DOHH2 (cell line): ENCODE data around the gene ANKRD7.

Experiments
- H3F3A ChIP-seq: fragments of 200-600 bp; sonication (generic), shearing (Covaris generic); 2 replicates; pipeline ENCODE4 v1.6.0; 2016; ENCODE audit warnings: antibody characterized with exemption, mild to moderate bottlenecking; ENCODE audit not compliant: control insufficient read depth, insufficient read depth
- H3K27ac ChIP-seq: fragments of 200-600 bp; sonication (generic); 2 replicates; pipeline ENCODE4 v1.5.1; 2014; ENCODE audit warnings: low read depth, mild to moderate bottlenecking, low read length, moderate library complexity
- H3K27me3 ChIP-seq: fragments of 200-600 bp; sonication (generic); 2 replicates; pipeline ENCODE4 v1.6.1; 2014; ENCODE audit warnings: mild to moderate bottlenecking, low read length, mixed read lengths; ENCODE audit not compliant: control insufficient read depth
- H3K36me3 ChIP-seq: fragments of 200-600 bp; sonication (generic); 2 replicates; pipeline ENCODE4 v1.6.1; 2014; ENCODE audit warnings: mild to moderate bottlenecking, low read length, moderate library complexity, mixed read lengths; ENCODE audit not compliant: control insufficient read depth
- H3K4me1 ChIP-seq: fragments of 200-600 bp; sonication (generic); 2 replicates; pipeline ENCODE4 v1.6.1; 2014; ENCODE audit warnings: mild to moderate bottlenecking, low read length, mixed read lengths; ENCODE audit not compliant: control insufficient read depth
- H3K4me2 ChIP-seq: fragments of 200-600 bp; sonication (generic); 2 replicates; pipeline ENCODE4 v1.6.0; 2014; ENCODE audit warnings: mild to moderate bottlenecking, low read length, moderate library complexity
- H3K4me3 ChIP-seq: fragments of 200-600 bp; sonication (generic); 2 replicates; pipeline ENCODE4 v1.5.1; 2014; ENCODE audit warnings: mild to moderate bottlenecking, low read length, mixed read lengths
- H3K79me2 ChIP-seq: fragments of 200-600 bp; sonication (generic); 2 replicates; pipeline ENCODE4 v1.6.1; 2014; ENCODE audit warnings: mild to moderate bottlenecking, low read length, mixed read lengths; ENCODE audit not compliant: control insufficient read depth
- H3K9me2 ChIP-seq: fragments of 200-600 bp; sonication (generic); replicated peaks from 2 replicates; pipeline ENCODE4 v1.6.1; 2014; ENCODE audit warnings: mild to moderate bottlenecking, low read length, mixed read lengths; ENCODE audit not compliant: control insufficient read depth
- H3K9me3 ChIP-seq: fragments of 200-600 bp; sonication (generic); 2 replicates; pipeline ENCODE4 v1.6.1; 2014; ENCODE audit warnings: antibody characterized with exemption, low read length, mixed read lengths; ENCODE audit not compliant: control insufficient read depth, insufficient read depth
- H4K20me1 ChIP-seq: fragments of 200-600 bp; sonication (generic); 2 replicates; pipeline ENCODE4 v1.6.0; 2014; ENCODE audit warnings: low read depth, mild to moderate bottlenecking, antibody characterized with exemption, low read length, moderate library complexity; ENCODE audit not compliant: control insufficient read depth, insufficient read depth
- EZH2phosphoT487 ChIP-seq: fragments of 200-600 bp; sonication (generic); IDR thresholded peaks from 2 replicates; pipeline ENCODE4 v1.6.1; 2017; ENCODE audit warnings: borderline replicate concordance, mild to moderate bottlenecking, antibody characterized with exemption, low read length, moderate library complexity, mixed read lengths
- TF ChIP-seq, protein P1 (sequence below): fragments of 200-600 bp; sonication (generic); IDR thresholded peaks from one replicate; pipeline ENCODE4 v1.5.1; 2014; ENCODE audit warnings: antibody characterized with exemption, mild to moderate bottlenecking, low read depth, low read length; ENCODE audit not compliant: poor library complexity, severe bottlenecking

Gene ANKRD7

DNA sequence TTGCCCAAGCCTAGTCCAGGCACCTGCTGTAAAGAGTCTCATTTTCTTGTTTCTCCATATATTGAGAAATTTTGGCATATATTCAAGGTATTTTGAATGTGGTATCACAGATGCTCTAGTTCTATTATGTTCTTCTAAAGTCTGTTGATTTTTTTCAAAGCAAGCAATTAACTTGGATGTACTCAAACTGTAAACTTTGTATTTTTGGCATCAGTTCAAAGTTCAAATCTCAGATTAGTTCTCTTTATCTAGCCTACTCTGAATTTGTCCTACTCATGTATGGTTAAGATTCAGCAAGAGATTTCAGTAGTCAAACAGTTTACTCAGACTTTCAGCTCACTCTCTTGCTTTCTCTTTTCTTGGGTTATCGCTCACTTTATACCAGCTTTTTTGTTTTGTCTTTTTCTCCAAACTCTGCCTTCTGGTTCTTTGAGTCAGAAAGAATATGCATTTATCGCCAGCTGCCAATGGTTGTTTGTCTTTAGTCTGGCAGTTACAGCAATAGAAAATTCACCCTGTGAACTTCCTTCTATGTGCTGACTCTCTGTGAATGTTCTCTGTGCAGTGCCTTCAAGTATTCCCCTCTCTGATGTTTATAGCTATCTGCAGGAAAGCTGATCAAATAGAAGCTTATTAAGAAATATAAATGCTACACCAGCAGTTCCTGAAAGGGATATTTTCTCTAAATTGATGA lies 56.0 kb downstream of the ANKRD7 start:
- H3K4me1 ChIP-seq: no peaks in the 10 kb centered on the region
- TF ChIP-seq, protein P1, sequence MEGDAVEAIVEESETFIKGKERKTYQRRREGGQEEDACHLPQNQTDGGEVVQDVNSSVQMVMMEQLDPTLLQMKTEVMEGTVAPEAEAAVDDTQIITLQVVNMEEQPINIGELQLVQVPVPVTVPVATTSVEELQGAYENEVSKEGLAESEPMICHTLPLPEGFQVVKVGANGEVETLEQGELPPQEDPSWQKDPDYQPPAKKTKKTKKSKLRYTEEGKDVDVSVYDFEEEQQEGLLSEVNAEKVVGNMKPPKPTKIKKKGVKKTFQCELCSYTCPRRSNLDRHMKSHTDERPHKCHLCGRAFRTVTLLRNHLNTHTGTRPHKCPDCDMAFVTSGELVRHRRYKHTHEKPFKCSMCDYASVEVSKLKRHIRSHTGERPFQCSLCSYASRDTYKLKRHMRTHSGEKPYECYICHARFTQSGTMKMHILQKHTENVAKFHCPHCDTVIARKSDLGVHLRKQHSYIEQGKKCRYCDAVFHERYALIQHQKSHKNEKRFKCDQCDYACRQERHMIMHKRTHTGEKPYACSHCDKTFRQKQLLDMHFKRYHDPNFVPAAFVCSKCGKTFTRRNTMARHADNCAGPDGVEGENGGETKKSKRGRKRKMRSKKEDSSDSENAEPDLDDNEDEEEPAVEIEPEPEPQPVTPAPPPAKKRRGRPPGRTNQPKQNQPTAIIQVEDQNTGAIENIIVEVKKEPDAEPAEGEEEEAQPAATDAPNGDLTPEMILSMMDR: no peak
- no peak for TF ChIP-seq EZH2phosphoT487
- no peaks in the 10 kb centered on the region for H4K20me1 ChIP-seq
- no peak overlapping the region for H3K4me2 ChIP-seq
- H3K4me3 ChIP-seq: no peak overlapping the region
- H3K79me2 ChIP-seq: no peaks in the 10 kb centered on the region
- peaks cover 14% of the 10 kb centered on the region for H3K9me3 ChIP-seq
- H3K27me3 ChIP-seq: peaks cover 73% of the 10 kb centered on the region
- H3K36me3 ChIP-seq: no peaks in the 10 kb centered on the region
- H3K27ac ChIP-seq: no peak overlapping the region
- no peaks in the 10 kb centered on the region for H3F3A ChIP-seq
- no peaks in the 10 kb centered on the region for H3K9me2 ChIP-seq

DNA sequence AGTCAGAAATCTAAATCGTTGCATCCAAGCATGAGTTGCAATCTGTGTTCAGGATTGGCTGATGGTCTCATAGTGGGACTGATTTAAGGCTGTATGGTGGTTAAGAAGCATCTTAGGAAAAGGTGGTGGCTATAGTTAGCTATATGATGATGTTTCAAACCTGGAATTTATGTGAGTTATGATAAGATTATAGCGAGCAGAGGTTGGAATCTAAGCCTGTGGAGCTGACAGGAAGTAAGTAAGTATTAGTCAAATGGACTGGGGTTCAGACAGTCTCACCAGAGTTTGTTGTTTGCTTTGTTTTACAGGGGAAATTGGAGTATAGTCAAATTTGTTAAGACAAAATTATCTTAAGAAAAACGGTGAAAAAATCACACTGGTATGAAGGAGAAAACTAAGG lies 56.7 kb downstream of the ANKRD7 start:
- Histone ChIP-seq H3K79me2 (no peaks in the 10 kb centered on the region), H3K4me2 (no peak overlapping the region), H3K27ac (no peak overlapping the region), H4K20me1 (peaks cover 3% of the 10 kb centered on the region; the same call in 1 of the 2 replicates), H3K9me3 (peaks cover 14% of the 10 kb centered on the region), H3K4me3 (no peak overlapping the region), H3F3A (no peaks in the 10 kb centered on the region), H3K27me3 (peaks cover 72% of the 10 kb centered on the region), H3K36me3 (no peaks in the 10 kb centered on the region), H3K4me1 (no peaks in the 10 kb centered on the region), H3K9me2 (no peaks in the 10 kb centered on the region)
- TF ChIP-seq, protein P1: no peak
- no peak for TF ChIP-seq EZH2phosphoT487

DNA sequence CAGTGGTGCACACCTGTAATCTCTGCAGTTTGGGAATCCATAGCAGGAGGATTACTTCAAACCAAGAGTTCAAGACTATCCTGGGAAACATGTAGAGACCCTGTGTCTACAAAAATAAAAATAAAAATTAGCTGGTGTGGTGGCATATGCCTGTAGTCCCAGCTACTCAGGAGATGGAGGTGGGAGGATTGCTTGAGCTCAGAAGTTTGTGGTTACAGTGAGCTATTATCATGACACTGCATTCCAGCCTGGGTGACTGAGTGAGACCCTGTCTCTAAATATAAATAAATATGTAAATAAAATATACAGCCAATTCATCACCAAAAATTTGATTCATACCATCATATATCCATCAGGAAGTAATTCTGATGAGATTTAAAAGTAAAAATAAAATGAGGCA lies 60.9 kb downstream of the ANKRD7 start:
- Histone ChIP-seq H3K9me3 (peaks cover 25% of the 10 kb centered on the region), H3K4me2 (no peak overlapping the region), H3K36me3 (no peaks in the 10 kb centered on the region), H4K20me1 (peaks cover 12% of the 10 kb centered on the region; the same call in 1 of the 2 replicates), H3F3A (no peaks in the 10 kb centered on the region), H3K9me2 (no peaks in the 10 kb centered on the region), H3K27me3 (peaks cover 68% of the 10 kb centered on the region), H3K4me3 (no peak overlapping the region), H3K79me2 (no peaks in the 10 kb centered on the region), H3K4me1 (peaks cover 23% of the 10 kb centered on the region), H3K27ac (no peak overlapping the region)
- TF ChIP-seq, protein P1: no peak
- TF ChIP-seq EZH2phosphoT487: no peak
